Neural progenitor cell (in vitro differentiated cells): ENCODE results near the gene PEX5L.

ENCODE experiments used
- CTCF ChIP-seq: fragments of 200-600 bp; sonication (generic); IDR thresholded peaks from 2 replicates; pipeline ENCODE4 v1.5.1; 2017; ENCODE audit warnings: antibody characterized with exemption, mild to moderate bottlenecking
- EZH2 ChIP-seq: fragments of 200-600 bp; sonication (generic); IDR thresholded peaks from 2 replicates; pipeline ENCODE4 v1.6.1; 2017; ENCODE audit warnings: antibody characterized with exemption, mild to moderate bottlenecking, moderate library complexity

DNA sequence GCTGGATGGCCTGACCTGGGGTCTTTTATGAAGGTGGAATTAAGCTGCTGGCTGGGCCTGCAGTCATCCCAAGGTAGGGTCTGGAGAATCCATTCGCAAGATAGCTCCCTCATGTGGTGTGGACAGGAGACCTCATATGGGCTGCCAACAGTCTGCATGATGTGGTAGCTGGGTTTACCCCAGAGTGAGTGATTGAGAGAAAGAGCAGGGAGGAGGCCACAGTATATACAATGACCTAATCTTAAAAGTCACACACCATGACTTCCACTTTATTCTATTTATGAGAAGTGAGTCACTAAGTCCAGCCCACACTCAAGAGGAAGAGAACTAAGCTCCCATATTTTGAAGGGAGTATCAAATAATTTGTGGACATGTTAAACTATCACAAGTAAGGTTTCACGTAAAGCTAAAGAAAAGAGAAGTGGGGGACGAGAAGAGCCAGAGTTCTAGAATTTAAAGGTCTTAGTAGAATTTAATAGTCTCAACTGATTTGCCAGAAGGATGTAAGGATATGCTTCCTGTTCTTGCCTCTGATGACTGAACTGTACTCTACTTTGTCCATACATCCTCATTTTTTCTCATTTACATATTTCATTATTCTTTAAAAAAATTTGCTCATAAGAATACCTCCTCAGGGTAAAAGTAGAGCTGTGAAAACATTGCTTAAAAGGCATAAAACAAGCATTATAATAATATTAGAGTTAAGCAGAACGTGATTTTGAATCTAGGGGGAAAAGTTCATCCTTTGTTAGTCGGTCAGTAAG, 184.4 kb downstream of the PEX5L start:
- TF ChIP-seq CTCF (peak; percentile 20), EZH2 (no peak)
